Hematopoietic multipotent progenitor cell (in vitro differentiated cells): ENCODE results near the gene THBS3. TPM values are rescaled to one million over a fixed set of nuclear protein-coding genes. Genes with fewer than 3 reads are reported as not detected.
"Not testable (repeated sequence)": the region's sequence is repeated elsewhere in the genome, so short reads cannot be mapped to it uniquely, and the experiment has no call there.

Experiments used
- DNase-seq, 3 donors: peaks; one replicate each; pipeline ENCODE4 v3.0.0-alpha.2; 2011 to 2015; ENCODE audit warnings: low read depth in 2 of 3, low spot score in 2 of 3
- total RNA-seq: library from RNA; depleted of rRNA; stranded (reverse); fragments of >200 nt; gene quantifications from one replicate; pipeline ENCODE4 v1.2.3, GENCODE V29; 2012

The THBS3 gene
- total RNA-seq, 1 donor: 72.4 TPM

DNA sequence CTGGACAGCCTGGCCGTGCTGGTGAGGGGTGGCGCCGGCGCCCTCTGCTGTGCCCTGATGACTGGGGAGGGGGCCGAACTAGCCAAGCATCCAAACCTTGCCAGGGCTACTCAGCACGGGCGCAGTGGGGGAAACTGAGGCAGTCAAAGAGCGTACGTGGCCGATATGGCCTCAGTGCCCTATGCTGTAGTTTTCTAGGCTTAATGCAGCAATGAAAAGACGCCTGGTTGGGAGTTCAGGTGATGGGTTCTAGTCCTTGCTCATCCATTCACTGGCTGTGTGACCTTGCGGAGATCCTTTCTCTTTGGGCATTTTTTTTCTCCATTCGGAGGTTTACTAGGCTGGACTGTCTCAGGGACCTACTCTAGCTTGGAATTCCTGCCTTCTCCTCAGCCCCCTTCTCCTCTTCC lies 1.6 kb upstream of the THBS3 start:
- DNase-seq: no peak

DNA sequence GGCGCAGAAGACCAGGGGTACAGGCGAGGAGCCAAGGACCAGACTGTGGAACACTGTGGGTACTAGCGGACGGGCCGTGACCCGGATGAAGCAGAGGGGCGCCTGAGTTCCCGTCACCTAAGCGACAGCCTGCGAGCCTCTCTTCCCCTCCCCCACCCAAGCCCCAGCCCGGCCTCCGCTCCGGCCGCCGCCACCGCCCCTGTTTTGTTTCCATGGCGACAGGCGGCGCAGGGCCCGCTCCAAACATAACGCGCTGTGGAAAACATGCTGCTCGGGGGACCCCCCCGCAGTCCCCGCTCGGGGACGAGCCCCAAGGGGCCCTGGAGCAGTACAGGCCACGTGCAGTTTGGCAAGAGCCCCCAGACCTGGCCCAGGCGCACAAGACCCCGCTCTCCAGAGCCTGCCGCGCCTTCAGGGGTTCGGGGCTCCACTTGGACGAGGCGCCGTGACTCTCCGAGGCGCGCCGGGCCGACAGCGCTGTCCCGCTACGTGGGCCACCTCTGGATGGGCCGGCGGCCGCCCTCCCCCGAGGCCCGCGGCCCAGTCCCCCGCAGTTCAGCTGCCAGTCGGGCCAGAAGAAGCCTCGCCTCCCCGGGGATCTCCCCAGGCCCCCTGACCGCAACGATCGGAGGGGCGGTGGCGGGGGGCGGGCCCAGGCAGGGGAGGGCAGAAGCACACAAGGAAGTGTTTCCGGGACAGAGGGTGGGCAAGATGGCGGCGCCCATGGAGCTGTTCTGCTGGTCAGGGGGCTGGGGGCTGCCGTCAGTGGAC lies 1.0 kb upstream of the THBS3 start, which contains the start of gene MTX1:
Gene MTX1 (plus strand): TSS at position 155 of the 771 bp plus-strand sequence. CDS start 110 bp downstream, at position 265.
- peak; percentile 71 to 93 (median 90) for DNase-seq

DNA sequence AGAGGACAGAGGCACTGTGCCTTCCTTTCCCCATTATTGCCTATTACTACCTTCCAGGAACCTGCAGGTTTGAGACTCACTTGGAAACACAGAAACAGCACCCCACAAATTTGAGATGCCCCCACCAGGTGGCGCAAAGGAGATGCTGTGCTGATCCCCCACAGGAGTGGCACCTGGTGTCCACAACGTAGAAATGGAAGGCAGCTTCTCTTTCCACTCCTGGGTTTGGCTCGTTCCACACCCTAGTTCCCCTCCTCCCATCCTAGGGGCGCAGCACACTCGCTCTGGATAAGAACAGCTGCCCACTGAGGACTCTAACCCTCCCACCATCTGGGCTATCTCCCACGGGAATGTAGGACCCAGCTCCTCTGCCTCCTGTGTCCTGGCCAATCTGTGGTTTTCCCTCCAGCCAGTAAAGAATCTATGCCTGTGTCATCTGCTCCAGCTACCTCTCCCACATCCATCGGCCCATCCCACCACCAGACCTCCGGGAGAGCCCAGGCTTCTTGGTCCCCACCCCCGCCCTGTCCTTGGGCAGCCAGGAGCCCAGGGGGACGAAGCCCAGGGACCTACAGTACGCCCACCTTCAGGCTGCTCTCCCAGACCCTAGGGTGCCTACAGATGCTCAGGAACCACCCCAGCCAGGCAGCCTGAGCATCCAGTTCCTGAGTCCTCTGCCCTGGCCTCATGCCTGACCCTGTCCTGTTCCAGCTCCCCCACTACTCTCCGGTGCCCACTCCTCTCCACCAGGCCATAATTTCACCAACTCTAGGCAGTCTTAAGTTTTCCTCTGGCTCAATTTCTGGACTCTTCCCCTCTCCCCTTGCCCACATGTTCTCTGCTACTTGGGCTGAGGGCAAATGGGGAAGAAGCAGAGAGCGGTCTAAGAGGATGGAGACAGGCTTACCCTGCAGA lies 549 bp downstream of the THBS3 start:
- peak; percentile 82 to 92 (median 85) for DNase-seq

DNA sequence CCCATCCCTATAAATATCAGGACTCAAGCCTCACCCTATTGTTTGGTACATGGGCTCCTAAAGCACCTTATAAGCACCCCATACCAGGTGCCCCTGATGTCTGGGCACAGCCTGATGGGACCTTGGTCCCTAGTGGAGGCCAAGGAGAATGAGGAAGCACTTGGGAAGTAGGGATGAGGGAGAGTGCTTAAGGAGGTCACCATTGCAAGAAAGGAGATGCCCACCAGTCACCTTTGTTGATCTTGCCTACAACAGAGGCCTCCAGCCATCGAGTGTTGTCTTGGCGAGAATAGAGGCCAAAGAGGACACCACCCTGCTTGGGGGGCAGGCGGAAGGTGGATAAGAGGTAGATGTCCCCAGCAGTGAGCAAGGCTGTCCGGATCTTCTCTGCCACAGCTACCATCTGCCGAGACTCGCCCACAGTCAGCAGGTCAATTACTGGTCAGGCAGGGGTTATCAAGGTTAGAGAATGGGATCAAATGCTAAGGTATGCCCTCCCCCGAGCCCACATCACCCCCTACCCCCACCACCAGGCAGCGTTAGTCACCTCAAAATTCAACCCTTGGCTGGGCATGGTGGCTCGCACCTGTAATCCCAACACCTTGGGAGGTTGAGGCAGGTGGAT lies 1.6 kb downstream of the THBS3 start:
- DNase-seq: no peak

DNA sequence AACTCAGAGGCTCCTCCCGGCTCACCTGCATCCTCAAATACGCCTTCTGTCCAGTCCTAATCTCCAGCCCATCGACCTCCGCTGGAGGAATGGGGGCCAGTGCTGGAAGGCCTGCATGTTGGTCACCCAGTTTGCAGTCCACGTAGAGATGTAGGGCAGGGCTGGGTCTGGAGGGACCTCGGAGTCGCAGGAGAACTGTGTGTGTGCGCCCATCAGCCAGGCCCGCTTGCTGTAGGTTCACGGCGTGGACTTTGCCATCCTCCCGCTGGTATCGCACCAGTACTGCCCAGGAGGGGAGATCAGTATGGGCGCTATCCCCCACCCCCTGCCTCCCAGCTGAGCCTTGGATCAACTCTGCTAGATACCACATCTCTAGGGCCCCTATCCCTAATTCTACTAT lies 2.7 kb downstream of the THBS3 start:
- DNase-seq: no peak

DNA sequence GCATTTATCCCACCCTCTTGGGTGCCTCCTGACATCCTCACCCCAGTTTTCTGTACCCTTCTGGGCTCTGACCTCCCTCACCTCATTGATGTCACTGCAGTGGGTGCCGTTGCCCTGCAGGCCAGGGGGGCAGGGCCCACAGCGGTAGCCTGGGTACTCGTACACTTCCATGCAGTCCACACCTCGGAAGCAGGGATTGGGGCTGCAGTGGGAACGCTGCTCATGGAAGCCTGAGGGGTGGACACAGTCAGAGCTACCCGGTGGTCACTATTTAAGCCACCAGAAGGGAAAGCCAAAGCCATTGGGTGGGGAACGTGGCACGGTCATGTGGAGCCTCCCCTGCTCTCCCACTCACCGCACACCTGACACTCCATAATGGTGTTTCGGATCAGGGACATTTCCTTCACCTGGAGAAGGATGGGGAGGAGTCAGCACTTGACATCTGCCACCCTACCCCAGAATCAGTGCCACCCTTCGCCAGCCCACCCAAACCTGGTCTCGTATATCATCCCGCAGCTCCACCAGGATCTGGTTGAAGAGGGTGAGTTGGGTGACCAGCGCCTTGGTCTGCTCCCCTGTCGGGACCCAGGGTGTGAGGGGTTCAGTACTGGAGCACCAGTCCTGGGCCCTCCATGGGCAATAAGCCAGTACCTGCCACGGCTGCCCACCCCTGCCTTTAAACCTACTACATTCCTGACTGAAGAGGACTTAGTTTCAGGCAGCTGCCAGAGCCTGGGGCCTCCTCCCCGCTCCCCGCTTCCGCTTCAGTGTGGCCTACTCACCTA lies 4.8 kb downstream of the THBS3 start:
- DNase-seq: no peak

DNA sequence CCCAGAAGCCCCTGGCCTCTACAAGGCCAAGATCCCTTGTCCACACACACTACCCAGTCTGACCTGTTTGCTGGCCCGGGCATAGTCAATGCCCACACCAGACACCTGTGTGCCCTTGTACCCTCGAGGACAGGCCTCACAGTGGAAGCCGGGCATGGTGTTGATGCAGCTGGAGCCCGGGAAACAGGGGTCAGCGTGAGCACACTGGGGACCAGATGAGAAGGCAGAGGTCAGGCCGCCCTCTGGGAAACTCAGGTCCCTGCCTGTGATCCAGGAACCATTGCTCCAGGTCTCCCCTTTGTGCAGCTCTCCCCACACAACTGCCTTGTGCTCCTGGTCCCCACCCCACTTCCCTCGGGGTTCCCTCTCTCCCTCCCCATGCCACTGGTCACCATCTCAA lies 5.5 kb downstream of the THBS3 start:
- DNase-seq: no peak

DNA sequence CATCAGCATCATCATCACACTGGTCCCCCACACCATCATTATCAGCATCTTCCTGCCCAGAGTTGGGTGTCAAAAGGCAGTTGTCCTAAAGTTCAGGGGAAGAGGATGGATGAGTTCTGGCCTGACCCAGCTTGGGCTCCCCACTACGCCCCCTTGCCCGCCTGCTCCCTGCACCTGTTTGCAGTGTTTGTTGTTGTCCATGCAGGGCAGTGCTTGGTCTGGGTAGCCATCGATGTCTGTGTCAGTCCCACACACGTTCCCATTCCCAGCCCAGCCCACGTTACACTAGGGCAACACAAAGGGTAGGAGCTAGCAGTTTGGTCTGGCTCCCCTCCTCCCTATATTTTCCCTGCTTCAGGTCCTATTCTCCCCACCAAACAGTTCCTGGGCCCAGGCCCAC lies 6.8 kb downstream of the THBS3 start:
- no peak for DNase-seq

DNA sequence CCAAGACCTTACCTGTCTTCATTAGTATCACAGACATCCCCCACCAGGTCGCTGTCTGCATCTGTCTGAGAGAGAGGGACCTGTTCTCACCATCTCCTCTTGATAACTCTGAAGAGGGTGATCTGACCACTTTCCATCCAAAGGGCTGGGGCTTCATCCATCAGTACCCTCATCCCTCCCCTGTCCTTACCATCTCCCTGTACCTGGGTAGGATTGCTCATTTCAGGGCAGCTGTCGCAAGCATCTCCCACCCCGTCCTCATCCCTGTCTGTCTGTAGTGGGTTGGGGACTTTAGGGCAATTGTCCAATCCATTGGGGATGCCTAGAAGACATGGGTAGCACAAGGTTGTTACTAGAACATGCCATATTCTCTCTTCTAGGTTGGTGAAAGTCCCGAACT lies 7.9 kb downstream of the THBS3 start:
- DNase-seq: no peak

DNA sequence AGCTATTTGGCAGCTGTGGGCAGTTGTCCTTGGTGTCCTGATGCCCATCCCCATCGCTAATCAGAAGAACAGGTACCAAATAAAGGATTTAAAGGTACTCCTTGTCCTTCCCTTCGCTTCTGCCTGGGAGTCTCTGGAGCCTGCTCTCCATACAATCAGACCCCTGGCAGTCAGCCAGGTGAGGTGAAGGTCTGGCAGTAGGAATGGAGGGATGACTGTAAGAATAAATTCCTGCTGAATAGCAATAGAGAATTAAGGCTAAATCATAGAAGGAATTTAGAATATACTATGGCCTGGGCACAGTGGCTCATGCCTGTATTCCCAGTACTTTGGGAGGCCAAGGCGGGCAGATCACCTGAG lies 9.2 kb downstream of the THBS3 start:
- no peak for DNase-seq

DNA sequence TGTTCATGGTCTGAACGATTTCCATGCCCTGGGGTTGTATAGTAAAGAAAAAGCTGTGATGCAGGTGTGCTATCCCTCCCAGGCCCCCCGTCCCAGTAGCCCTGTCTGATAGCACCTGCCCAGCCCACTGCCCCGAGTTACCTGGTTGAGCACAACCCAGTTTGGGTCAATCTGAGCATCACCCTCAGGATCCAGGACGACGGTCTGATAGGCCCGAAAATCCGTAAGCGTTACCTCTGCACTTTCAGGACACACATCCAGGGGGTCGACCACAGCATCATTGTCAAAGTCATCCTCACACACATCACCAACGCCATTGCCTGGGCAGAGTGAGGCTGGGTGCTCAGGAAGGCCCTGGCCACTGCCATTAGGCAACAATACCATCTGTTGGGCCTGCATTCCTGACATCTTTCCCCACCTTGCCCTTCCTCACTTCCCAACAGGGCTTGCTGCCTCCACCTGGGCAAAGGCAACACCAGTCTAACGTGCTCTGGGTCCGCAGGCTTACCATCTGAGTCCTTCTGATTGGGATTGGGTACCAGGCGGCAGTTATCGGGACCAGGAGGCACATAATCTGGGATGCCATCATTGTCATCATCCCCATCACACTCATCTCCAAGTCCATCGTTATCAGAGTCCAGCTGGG lies 9.7 kb downstream of the THBS3 start:
- DNase-seq: no peak

DNA sequence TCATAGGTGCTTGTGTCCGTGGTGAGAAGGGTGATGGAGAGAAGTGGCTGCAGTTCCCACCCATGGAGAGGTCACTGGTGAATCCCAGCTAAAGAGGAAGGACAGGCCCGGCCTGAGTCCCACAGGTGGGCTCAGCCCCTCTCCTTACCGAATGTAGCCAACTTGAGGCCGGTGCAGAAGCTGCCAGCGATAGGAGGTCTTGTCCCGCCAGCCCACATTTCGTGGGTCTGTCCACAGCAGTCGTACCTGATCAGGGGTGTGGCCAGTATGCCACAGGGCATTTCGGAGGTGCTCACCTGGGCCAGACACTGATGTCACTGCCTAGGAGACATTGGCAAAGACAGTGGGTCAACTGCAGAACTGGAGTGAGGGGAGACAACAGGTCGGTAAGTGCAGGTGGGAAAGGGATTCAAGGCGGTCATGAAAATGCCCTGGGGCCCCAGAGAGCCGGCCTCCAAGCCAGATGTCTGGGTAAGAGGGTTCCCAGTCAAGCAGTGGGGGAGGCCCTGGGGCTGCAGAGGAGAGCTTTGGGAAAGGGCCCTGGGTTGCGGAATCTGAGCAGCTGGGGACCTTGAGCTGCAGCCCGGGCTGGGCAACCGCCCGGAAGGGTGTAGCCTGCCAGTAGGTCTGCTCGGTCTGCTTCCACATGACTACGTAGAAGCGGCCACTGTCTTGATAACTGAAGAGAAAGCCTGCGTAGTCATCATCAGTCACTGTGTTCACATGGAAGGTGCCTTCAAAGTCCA lies 10.6 kb downstream of the THBS3 start:
- no peak for DNase-seq

DNA sequence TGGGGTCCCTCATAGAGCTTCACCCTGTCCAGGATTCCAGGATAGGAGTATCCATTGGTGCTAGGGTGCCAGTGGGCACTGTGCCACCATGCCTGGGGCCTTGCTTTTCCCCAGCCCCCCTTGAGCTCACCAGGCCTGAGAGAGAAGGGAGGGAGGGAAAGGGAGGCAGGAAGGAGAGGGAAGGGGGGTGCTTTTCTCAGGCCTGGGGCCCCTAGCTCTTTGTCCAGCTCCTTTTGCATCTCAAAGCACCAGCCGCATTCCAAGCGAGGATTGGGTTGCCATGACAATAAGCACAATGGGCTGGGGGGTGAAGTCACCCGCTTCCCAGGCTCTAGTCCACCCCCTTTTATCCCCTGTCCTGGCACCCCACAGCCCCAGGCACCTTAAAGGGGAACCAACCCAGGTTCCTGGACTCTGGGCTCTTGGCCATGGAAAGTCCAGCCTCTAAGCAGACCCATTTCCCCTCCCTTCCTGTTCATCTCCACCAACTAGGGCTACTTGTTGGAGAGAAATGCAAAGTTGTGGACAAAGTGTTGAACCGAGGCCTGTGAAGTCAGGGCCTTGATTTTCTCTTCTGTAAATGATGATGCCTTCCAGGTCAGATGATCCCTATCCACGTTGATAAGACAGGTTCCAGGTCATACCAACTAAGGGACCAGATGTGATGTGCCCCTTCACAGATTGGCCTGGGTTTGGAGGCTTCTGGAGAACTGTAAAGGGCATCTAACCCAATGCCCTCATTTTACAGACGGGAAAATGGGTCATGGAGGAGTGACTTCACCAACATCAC lies 11.4 kb downstream of the THBS3 start:
- no peak for DNase-seq

DNA sequence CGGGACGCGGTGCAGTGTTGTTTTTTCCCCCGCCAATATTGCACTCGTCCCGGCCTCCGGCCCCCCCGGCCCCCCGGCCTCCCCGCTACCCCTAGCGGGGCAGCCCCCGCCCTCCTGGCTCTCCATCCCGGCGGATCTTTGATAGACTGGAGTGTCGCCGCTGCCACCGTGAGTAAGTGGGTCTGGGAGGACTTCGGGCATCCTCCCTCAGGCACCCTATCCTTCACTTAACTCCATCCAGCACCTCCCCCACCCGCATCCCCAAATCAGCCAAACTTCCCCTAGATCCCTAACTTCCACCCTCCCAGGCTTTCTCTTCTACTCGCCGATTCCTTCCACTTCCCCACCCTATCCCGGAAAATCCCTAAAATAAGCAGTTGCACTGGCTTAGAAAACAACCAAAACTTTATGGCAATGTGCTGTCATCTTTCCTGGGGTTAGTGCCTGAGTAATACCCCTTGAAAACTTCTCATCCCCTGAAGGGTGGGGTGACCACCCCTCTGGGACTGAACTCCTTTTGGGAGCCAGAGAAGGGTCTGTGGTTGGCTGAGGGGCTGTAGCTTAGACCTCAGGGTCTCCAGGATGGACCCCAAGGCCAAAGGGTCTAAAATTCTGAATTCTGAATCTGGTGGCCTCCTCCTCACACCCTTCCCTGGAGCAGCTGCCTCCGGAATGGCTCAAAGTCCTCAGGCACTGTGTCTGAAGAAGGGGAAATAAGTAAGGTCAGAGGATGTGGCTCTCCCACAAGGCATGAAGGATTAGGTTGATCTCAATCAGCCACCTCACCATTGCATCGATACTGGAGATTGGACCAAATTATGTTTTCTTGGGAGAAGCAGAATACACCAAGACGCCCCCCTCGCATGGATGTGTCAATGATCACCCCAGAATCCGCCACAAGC lies 12.2 kb downstream of the THBS3 start:
- DNase-seq: no peak

DNA sequence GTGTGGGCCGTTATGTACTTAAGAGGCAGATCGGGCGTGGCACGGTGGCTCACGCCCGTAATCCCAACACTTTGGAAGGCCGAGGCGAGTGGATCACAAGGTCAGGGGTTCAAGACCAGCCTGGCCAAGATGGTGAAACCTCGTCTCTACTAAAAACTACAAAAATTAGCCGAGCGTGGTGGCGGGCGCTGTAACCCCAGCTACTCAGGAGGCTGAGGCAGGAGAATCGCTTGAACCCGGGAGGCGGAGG lies 13.8 kb downstream of the THBS3 start:
- not testable (repeated sequence) for DNase-seq

DNA sequence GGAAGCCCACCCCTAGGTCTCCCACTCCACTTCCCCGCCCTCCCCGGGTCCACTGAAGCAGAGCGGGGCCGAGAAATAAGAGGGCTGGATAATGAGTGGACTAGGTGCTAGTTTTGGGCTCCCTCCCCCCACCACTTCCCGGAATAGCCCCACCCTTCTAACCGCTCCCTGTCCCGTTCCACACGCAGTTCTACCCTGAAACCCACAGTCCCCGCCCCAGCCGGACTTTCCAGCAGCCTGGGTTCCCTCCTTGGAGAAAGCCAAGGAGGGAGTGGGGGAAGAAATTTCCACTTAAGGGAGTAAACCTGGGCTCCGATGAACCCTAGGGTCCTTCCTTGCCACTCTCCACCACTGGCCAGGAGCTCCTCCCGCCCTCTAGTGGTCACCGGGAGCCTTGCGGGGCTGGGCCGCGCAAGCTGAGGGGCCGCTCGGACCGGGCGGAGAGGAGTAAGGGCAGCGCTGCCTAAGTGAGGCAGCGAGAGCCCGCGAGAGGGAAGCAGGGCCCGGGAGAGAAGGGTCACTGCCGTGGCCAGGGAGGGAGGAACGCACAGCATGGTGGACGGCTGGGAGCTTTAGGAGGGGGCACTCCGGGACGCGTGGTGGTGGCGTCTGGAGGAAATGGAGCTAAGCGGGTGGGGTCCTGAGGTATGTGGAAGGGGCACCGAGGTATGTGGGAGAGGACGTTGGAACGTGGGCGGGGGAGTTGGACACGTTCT lies 14.3 kb downstream of the THBS3 start:
- DNase-seq: peak; percentile 54 to 81 (median 79)
